Retinal pigment epithelial cell (primary cell): ENCODE results near the gene SNRNP48.

ENCODE experiments used
- DNase-seq: peaks from one replicate; pipeline ENCODE4 v3.0.0-alpha.2; 2010; ENCODE audit warnings: low read depth
- H3K4me3 ChIP-seq: 2 replicates; pipeline ENCODE4 v1.5.1; 2011; ENCODE audit warnings: mild to moderate bottlenecking, low read length, control low read depth, moderate library complexity
- TF ChIP-seq, protein P1 (sequence below): conservative IDR thresholded peaks from 2 replicates; pipeline ENCODE4 v1.5.1; 2011; ENCODE audit warnings: low read depth, low read length, control low read depth, inconsistent platforms

Gene SNRNP48

DNA sequence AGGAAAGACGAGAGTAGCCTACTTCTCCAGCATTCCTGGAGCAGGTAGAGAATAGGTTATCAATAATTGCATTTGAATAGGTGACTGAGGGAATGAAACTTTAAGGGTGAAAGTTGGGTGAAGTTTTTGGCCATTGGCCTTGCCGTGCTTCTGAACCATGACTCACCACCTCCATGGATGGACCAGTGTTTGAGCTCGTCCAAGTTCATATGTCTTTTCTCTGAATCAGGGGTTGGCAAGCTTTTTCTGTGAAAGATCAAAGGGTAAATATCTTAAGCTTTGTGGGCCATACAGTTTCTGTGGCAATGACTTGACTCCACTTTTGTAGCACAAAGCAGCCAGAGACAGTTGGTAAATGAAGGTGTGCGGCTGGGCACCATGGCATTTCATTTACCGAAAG lies 31.8 kb downstream of the SNRNP48 start:
- TF ChIP-seq, protein P1, sequence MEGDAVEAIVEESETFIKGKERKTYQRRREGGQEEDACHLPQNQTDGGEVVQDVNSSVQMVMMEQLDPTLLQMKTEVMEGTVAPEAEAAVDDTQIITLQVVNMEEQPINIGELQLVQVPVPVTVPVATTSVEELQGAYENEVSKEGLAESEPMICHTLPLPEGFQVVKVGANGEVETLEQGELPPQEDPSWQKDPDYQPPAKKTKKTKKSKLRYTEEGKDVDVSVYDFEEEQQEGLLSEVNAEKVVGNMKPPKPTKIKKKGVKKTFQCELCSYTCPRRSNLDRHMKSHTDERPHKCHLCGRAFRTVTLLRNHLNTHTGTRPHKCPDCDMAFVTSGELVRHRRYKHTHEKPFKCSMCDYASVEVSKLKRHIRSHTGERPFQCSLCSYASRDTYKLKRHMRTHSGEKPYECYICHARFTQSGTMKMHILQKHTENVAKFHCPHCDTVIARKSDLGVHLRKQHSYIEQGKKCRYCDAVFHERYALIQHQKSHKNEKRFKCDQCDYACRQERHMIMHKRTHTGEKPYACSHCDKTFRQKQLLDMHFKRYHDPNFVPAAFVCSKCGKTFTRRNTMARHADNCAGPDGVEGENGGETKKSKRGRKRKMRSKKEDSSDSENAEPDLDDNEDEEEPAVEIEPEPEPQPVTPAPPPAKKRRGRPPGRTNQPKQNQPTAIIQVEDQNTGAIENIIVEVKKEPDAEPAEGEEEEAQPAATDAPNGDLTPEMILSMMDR: no peak
- no peak overlapping the region for H3K4me3 ChIP-seq
- DNase-seq: no peak

DNA sequence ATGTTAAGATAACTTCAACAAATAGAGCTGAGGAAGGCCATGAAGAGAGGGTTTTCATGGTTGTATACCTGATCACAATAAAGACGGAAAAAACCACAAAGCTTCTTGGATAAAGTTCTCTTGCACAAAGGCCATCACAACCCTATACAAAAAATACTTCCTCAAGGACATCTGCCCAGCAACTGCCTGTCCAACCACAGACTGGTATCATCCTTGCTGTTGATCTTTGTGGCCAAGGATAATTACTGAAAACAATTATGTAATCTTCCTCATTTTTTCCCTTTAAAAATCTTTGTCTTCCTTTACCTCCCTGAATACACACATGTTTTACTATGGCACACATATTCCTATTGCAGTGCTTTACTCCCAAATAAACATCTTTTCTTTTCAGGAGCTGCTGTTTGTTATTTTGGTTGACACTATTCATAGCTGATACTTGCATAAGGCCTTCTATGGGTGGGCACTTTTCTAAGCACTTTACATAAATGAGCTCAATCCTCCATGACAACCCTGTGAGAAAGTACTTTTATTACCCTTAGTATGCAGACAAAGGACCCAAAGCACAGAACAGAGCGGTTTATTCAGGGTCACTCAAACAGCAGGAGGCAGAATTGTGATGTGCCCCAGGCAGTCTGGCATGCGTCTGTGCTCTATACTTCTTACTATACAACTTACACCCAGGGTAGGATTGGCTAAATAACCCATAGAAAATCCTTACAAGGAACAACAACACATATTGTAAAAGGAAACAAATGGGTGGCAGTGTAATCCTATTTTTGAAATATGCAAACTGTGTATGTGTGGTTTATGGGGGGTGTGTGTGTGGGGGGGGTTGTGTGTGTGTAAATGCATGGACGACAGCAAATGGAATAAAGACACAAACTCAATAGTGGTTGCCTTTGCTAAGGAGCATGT lies 35.1 kb downstream of the SNRNP48 start:
- DNase-seq: no peak
- TF ChIP-seq, protein P1: peak; percentile 22
- H3K4me3 ChIP-seq: no peak overlapping the region

DNA sequence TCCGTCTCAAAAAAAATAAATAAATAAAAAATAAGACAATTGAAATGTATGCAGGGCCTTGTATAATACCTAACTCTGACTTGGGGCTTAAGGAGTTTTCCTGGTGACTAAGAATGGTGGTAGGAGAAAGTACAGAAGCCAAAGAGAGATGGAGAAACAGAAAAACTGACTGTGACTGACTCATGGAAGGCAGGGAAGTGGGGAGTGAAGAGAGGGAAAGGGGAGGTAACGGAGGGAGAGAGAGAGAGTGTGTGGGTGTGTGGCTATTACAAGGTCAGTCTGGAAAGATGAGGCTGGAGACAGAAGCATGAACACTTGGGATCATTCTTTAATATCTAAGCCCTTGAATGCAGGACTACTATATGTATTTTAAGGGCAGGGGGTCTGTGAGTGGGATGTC lies 38.5 kb downstream of the SNRNP48 start:
- H3K4me3 ChIP-seq: no peak overlapping the region
- TF ChIP-seq, protein P1: no peak
- no peak for DNase-seq

DNA sequence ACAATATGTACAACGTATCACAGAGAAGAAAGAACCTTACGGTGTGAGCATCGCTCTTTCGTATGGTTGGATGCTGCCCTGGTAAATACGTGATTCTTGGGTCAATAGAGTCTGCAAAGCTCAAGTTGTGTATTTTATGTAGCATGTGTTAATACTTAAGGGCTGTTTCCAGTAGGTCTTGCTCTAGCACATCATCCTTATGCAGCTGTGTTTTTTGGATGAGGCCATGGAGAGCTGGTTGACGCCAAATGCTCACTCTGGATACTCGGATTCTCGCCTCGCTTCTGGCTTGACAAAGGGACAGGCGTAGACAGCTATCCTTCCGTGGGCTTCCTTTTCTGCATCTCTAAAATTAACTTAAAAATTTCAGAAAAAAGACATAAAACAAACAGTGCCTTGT lies 38.9 kb downstream of the SNRNP48 start:
- no peak for DNase-seq
- TF ChIP-seq, protein P1: no peak
- H3K4me3 ChIP-seq: no peak overlapping the region

DNA sequence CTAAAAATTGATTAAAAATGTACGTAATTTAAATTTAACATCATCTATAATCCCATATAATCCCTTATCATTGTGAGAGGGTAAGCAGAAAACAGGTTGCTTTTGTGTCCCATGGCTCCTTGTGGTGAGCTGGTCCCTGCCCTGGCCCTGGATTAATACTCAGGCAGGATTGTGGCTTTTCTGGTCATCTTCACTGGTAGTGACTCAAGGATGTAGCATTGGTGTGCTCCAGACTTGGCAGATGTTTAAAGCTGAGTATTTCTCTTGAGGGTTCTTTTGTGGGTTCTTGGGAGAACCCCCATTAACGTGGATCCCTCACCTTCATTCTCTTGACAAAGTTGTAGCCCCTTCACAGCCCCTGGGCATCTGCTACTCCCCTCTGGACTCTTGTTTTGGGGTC lies 39.3 kb downstream of the SNRNP48 start:
- TF ChIP-seq, protein P1: no peak
- no peak overlapping the region for H3K4me3 ChIP-seq
- no peak for DNase-seq

DNA sequence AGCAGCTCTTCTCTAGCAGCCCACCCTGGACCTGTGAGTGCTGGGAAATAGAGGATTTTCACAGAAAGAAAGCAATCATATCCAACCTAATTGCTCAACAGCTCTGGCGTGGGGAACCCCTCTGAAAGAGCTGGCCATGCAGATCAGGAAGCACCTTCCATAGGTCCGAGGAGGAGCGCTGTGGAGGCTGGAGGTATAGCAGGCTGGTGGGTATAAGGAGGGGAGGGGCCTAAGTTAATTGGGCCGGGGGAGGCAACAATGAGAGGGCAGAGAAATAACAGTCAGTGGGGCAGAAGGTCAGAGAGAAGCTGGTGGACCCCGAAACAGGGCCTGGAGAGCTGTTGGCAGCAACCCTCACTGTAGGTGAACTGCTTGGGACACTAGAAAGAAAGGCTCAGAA lies 40.8 kb downstream of the SNRNP48 start:
- DNase-seq: no peak
- TF ChIP-seq, protein P1: no peak
- no peak overlapping the region for H3K4me3 ChIP-seq

DNA sequence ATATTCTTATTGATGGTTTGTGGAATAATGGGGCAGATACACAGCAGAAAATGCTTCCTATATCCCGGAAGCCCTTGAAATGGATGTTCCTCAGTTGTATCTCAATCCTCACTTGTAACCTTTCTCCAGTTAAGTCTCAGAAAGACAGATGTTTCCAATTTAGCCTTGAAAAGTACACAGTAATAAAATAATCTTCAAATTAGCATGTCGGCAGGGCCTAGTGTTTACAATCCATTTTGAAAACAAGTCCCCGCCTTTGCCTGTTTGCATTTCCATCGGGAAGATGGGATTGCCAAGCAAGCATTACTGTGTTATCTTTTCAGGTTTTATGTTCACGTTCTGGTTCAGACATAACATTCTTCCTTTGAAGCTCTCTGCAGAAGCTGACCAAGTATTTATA lies 41.5 kb downstream of the SNRNP48 start:
- TF ChIP-seq, protein P1: no peak
- no peak overlapping the region for H3K4me3 ChIP-seq
- DNase-seq: no peak
